Ovary (tissue), 3 donors: Measurements from ENCODE around the gene ZDHHC1.

Experiments
- EP300 ChIP-seq: sonication (generic); formaldehyde crosslinking; IDR thresholded peaks from one replicate; pipeline ENCODE4 v1.6.1; 2017; ENCODE audit warnings: antibody characterized with exemption
- POLR2A ChIP-seq: fragments of 450-650 bp; IDR thresholded peaks from one replicate; pipeline ENCODE4 v1.6.1; 2017; ENCODE audit warnings: antibody characterized with exemption, mild to moderate bottlenecking, moderate library complexity
- TF ChIP-seq, protein P1 (sequence below), 3 donors: fragments of 450-650 bp in 2 of 3; fragments of 200-600 bp in 1 of 3; IDR thresholded peaks; one replicate each; pipeline versions ENCODE4 v1.5.1 to v1.8.0; 2016 to 2022; ENCODE audit warnings: antibody characterized with exemption in 3 of 3, mild to moderate bottlenecking in 1 of 3
- donor health status: DM: no; HTN: no; CAD: no.

DNA sequence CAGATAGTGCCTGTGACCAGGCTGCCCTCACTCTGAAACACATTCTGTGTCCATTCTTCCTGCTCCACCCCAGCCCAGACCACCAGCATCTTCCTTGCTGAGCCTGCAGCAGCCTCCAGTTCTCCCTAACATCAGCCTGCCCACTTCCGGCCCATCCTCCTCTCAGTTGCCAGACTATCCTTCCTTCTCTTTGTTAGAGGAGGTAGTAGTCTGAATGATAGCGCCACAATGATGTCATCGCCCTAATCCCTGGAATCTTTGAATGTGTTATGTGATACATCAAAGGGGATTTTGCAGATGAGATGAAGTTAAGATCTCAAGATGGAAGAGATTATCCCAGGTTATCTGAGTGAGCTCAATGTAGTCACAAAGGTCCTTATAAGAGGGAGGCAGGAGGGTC lies 3.2 kb upstream of the ZDHHC1 start:
- TF ChIP-seq, protein P1, sequence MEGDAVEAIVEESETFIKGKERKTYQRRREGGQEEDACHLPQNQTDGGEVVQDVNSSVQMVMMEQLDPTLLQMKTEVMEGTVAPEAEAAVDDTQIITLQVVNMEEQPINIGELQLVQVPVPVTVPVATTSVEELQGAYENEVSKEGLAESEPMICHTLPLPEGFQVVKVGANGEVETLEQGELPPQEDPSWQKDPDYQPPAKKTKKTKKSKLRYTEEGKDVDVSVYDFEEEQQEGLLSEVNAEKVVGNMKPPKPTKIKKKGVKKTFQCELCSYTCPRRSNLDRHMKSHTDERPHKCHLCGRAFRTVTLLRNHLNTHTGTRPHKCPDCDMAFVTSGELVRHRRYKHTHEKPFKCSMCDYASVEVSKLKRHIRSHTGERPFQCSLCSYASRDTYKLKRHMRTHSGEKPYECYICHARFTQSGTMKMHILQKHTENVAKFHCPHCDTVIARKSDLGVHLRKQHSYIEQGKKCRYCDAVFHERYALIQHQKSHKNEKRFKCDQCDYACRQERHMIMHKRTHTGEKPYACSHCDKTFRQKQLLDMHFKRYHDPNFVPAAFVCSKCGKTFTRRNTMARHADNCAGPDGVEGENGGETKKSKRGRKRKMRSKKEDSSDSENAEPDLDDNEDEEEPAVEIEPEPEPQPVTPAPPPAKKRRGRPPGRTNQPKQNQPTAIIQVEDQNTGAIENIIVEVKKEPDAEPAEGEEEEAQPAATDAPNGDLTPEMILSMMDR (IDR thresholded peaks at IDR 0.05), result no peak
- no peak for TF ChIP-seq POLR2A
- no peak for TF ChIP-seq EP300
